Measurements from ENCODE around the gene BRD3. TPM values are rescaled to one million over a fixed set of nuclear protein-coding genes. Genes with fewer than 3 reads are reported as not detected.
"Not testable (repeated sequence)": the region's sequence is repeated elsewhere in the genome, so short reads cannot be mapped to it uniquely, and the experiment has no call there.

Gene BRD3
- total and polyA plus RNA-seq, 2 of the 8 experiments (the other 6 are each of a cell fraction or from before 2014, with no cell fraction given), result 31.0 to 82.7 TPM

GRCh38 chr9:133988771-133989170 is 79.1 kb downstream of the BRD3 start:
- H2BK120ac ChIP-seq (replicated peaks; ENCODE audit: low read depth, low read length); H2BK20ac ChIP-seq (ENCODE audit: low read length); H3K18ac ChIP-seq (ENCODE audit: extremely low read depth, low read length); H3K4me3 ChIP-seq (ENCODE audit: extremely low read depth in 1 of 4, insufficient read depth in 2 of 4, low read depth in 3 of 4, low read length in 4 of 4); H3K9ac ChIP-seq (replicated peaks in 1 of 4; ENCODE audit: extremely low read depth in 1 of 4, low read depth in 3 of 4, low read length in 3 of 4); H2BK15ac ChIP-seq (ENCODE audit: low read length); H3K23me2 ChIP-seq (ENCODE audit: low read depth, low read length); H2BK5ac ChIP-seq (ENCODE audit: low read depth, low read length); H3K27ac ChIP-seq (ENCODE audit: low read depth, low read length); DNase-seq (ENCODE audit: low read depth in 1 of 2, low spot score in 2 of 2); H2BK12ac ChIP-seq (ENCODE audit: low read depth, low read length); H3K23ac ChIP-seq (ENCODE audit: insufficient read length); H3K27me3 ChIP-seq (replicated peaks in 1 of 4; ENCODE audit: control insufficient read depth in 3 of 4, extremely low read depth in 1 of 4, insufficient read depth in 3 of 4, low read length in 3 of 4); H4K5ac ChIP-seq (ENCODE audit: insufficient read length, low read depth, low read length); H2AK5ac ChIP-seq (ENCODE audit: low read depth, low read length); H4K91ac ChIP-seq (replicated peaks; ENCODE audit: insufficient read length, low read length); H3K9me3 ChIP-seq (ENCODE audit: insufficient read depth in 2 of 2, low read depth in 1 of 2, low read length in 1 of 2); H2AFZ ChIP-seq (ENCODE audit: low read length); FAIRE-seq; H3K4ac ChIP-seq (replicated peaks; ENCODE audit: insufficient read length, low read depth, low read length); H3K14ac ChIP-seq (ENCODE audit: insufficient read length); H3K56ac ChIP-seq (replicated peaks; ENCODE audit: insufficient read length, low read depth, low read length); H3K4me2 ChIP-seq (ENCODE audit: insufficient read depth in 1 of 2, low read depth in 2 of 2, low read length in 2 of 2); POLR2A ChIA-PET (ENCODE audit: partially characterized antibody); H3K36me3 ChIP-seq (ENCODE audit: control insufficient read depth in 2 of 4, insufficient read depth in 4 of 4, low read length in 3 of 4); H4K8ac ChIP-seq (ENCODE audit: extremely low read depth, insufficient read depth, low read length): not testable (repeated sequence)
- Histone ChIP-seq H4K20me1 (replicated peaks in 1 of 2; ENCODE audit: control insufficient read depth in 1 of 2, insufficient read depth in 2 of 2, low read length in 2 of 2) (peaks cover 23 to 32% of the 10 kb centered on the region in 2 experiments), H3K4me1 (replicated peaks in 1 of 4; ENCODE audit: control insufficient read depth in 3 of 4, insufficient read depth in 4 of 4, low read length in 3 of 4) (peaks cover 0 to 18% (median 10%) of the 10 kb centered on the region in 4 experiments; a peak in 5 of 7 replicates), H3K79me2 (ENCODE audit: control insufficient read depth in 1 of 2, insufficient read depth in 2 of 2, low read length in 2 of 2) (peaks cover 20 to 70% of the 10 kb centered on the region in 2 experiments; a peak in 3 of 4 replicates), H3K79me1 (ENCODE audit: low read depth, low read length) (peaks cover 12% of the 10 kb centered on the region)
- CTCF ChIA-PET (ENCODE audit: partially characterized antibody), result interaction anchor here (0.7 to 1.2 kb wide), 3 partner anchors 32 to 207 kb away, joined by 3 to 4 read pairs (median 3); no protein-coding TSS in a partner anchor
- WGBS, 2 experiments (ENCODE audit: extremely low coverage in 1 of 2, insufficient coverage in 1 of 2, insufficient read length in 1 of 2, insufficient replicate concordance in 2 of 2, low coverage in 1 of 2, low lambda C conversion rate in 2 of 2, missing lambda C conversion rate in 1 of 2), result 94% methylated on average over 14 of the region's 14 CpGs; no CpG with 5 or more reads in 1 of the 2 experiments
